Measurements from ENCODE around the gene TEKT2.

TEKT2 gene

GRCh38 chr1:36109041-36109679 is 25.3 kb downstream of the TEKT2 start:
- peak; percentile 89 for DNase-seq

GRCh38 chr1:36111151-36111550 is 27.3 kb downstream of the TEKT2 start:
- no peak for DNase-seq

GRCh38 chr1:36112823-36113222 is 28.9 kb downstream of the TEKT2 start:
- DNase-seq: no peak

GRCh38 chr1:36114371-36114770 is 30.5 kb downstream of the TEKT2 start:
- no peak for DNase-seq

- DNase-seq: peak; percentile 89
Observed at GRCh38 chr1:36115200-36115669, 31.3 kb downstream of the TEKT2 start.

DNA sequence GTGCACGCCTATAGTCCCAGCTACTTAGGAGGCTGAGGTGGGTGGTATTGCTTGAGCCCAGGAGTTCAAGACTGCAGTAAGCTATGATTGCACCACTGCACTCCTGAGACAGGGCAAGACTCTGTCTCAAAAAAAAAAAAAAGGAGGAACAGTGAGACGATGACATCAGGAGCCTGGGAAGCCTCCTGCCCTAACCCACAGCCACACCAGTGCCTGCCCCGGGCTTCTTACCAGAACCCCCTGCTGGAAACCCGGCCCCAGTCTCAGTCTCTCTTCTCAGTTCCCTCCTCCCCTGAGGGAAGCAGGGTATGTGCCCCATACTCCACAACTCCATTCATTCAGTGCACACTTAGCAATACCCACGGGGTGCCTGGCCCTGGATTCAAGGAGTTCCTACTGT is 32.0 kb downstream of the TEKT2 start:
- peak; percentile 69 for DNase-seq

DNA sequence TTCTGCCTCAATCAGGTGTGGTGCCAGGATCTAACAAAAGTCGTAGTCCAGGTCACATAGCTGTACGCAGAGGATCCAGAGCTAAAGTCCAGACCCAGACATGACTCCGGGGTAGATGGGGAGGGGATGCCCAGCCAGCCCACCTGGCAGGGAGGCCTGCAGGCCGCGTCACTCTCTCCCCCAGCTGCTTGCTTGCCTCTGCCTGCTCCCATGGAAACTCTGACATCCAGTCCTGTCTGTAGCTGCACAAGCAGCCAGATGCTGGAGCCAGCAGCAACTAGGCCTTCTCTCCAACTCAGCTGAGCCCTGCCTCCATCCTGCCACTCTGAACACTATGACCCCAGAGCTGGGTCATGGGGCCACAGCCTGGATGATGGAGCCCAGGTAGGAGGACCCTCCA is 33.0 kb downstream of the TEKT2 start:
- no peak for DNase-seq

DNA sequence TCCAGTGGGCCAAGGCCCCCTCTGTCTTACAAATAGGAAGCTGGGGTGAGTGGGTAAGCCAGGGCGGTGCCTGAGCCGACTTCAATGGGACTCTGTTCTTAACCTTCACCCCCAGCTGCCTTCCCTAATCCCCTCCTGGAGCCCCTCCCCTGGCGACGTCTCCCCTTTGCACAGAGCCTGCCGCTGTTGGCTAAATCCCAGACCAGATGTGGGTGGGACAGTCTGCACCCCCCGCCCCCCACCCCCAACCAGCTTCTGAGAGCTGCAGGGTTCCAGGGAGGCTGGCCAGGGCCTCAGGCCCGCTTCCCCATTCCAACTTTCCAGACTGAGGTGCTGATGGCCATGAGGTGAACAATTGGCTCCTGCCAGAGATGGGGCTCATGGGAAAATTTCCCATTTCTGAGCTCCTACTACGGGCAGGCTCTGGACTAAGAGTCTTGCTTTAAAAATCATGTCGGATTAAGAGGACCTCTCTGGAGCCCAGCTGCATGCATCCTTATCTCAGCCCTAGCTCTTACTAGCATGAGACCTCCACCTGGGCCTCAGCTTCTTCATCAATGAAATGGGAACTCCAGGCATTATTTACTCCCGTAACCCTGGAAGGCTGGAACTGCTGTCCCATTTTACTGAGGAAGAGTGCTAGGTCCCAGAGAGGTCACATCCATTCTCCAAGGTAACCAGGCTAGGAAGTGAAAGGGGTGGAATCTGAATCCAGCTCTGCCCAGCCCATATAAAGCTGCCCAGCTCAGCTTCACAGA is 34.7 kb downstream of the TEKT2 start:
- no peak for DNase-seq

GRCh38 chr1:36119456-36119855 is 35.6 kb downstream of the TEKT2 start:
- no peak for DNase-seq

GRCh38 chr1:36122062-36123030 is 38.5 kb downstream of the TEKT2 start:
- DNase-seq: no peak

GRCh38 chr1:36123356-36123755 is 39.5 kb downstream of the TEKT2 start:
- DNase-seq: no peak

- no peak for DNase-seq
Observed at GRCh38 chr1:36124404-36125128, 40.7 kb downstream of the TEKT2 start.

GRCh38 chr1:36125129-36125991 is 41.5 kb downstream of the TEKT2 start, which contains the start of gene COL8A2:
TSS of gene COL8A2 (minus strand) at chr1:36125222. CDS start at chr1:36100242, 24,980 bp downstream.
- DNase-seq: no peak

- DNase-seq: no peak
Observed at GRCh38 chr1:36126005-36126716, 42.3 kb downstream of the TEKT2 start.

- no peak for DNase-seq
Observed at GRCh38 chr1:36126797-36127500, 43.1 kb downstream of the TEKT2 start.

DNA sequence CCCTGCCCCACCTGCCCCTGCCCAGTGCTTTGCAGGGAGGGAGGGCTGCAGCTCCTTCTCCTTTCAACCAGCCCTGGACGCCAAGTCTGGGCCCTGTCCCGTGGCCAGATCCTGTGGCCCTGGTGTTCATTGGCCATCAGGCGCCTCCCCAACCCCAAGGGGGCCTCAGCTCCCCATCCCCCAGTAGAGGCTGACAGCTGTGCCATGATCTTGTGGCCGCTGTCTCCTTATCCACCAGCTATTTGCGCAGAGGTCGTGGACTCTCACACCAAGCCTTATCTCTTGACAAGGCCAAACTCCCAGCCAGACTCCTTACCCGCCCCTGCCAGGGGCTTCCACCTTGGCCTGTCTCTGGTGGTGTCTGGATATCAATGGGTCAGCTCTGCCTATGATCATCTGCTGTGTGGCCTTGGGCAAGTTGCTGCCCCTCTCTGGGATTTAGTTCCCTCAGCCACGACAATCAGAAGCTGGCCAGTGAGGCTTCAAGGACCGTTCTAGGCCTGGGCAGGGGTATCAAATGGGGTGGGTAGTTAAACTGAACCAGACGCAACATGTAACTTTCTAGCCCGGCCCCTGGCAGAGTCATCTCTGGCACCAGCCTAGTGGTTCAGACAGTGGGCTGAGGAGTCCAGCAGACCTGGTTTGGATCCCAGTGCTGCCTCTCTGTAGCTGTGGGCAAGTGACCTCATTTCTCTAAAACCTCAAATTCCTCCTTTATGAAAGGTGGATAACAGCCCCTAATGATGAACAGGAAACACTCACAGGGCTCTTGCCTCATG is 44.4 kb downstream of the TEKT2 start:
- peak; percentile 70 for DNase-seq

DNA sequence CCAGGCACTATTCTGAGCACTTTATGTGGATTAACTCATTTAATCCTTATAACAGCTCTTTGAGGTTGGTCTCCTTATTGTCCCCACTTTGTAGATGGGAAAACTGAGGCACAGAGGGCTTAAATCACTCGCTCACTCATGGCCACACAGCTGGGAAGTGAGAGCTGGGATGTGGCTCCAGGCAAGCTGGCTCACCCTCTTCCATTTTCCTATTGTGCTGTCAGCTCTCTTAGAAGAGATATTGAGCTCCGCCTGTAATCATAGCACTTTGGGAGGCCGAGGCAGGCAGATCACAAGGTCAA is 45.0 kb downstream of the TEKT2 start:
- DNase-seq: no peak

- DNase-seq: no peak
Observed at GRCh38 chr1:36132029-36132428, 48.1 kb downstream of the TEKT2 start.

DNA sequence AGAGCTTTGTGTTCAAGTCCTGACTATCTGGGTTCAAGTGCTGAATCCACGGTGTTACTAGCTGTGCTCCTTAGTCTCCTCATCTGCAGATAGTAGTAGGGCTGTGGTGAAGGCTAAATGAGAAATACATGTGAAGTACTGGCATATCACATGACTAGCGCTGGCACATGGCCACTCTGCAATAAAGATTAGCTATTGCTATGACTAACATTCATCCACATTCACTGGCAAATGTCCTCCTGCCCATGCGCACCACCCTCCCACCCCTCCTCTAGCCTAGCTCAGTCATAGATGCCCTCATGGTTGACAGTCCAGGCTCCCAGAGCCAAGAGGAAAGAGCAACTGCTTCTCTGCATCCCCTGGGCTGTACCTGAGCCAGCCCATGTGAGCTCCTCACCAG is 49.6 kb downstream of the TEKT2 start:
- peak; percentile 97 for DNase-seq

DNA sequence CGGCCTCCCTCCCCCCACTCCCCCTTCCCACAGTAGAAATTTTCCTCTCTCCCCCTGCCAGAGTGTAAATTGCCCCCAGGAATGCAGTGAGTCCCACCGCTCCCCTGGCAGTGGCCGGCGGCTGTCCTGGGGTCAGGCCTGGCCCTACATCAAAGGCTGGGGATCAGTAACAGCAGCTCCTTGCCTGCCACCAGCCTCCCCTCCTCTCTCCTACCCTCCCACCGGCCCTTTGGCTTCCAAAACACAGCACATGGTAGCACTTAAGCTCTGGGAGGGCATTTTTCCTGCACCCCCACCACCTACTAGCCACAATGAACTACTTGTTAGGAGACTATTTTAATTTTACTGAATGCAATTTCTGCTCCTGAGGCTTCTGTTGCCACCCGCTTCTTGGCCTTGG is 50.1 kb downstream of the TEKT2 start:
- no peak for DNase-seq

Measured in EL (cell line).